Mucosa of rectum (tissue), 2 donors: ENCODE results near the gene SNX22.
"Not testable (repeated sequence)": the region's sequence is repeated elsewhere in the genome, so short reads cannot be mapped to it uniquely, and the experiment has no call there.

ENCODE experiments used
- H3K27ac ChIP-seq, 2 donors: one replicate each; pipeline ENCODE4 v1.7.0; 2013; ENCODE audit warnings: inconsistent platforms in 2 of 2, low read depth in 2 of 2, low read length in 2 of 2
- H3K27me3 ChIP-seq, 2 donors: one replicate each; pipeline ENCODE4 v1.7.0; 2013; ENCODE audit warnings: low read length in 2 of 2; ENCODE audit not compliant: control insufficient read depth in 2 of 2, insufficient read depth in 2 of 2
- H3K36me3 ChIP-seq, 2 donors: one replicate each; pipeline ENCODE4 v1.7.0; 2013; ENCODE audit warnings: low read length in 2 of 2; ENCODE audit not compliant: control insufficient read depth in 2 of 2, insufficient read depth in 2 of 2
- H3K4me1 ChIP-seq, 2 donors: one replicate each; pipeline ENCODE4 v1.7.0; 2013; ENCODE audit warnings: low read length in 2 of 2, mild to moderate bottlenecking in 1 of 2; ENCODE audit not compliant: control insufficient read depth in 2 of 2, insufficient read depth in 2 of 2
- H3K4me3 ChIP-seq, 2 donors: one replicate each; pipeline ENCODE4 v1.7.0; 2013; ENCODE audit warnings: low read length in 2 of 2
- H3K9ac ChIP-seq, 2 donors: one replicate each; pipeline ENCODE4 v1.7.0; 2013; ENCODE audit warnings: low read length in 2 of 2, low read depth in 1 of 2, mild to moderate bottlenecking in 1 of 2
- H3K9me3 ChIP-seq, 2 donors: one replicate each; pipeline ENCODE4 v1.7.0; 2013; ENCODE audit warnings: low read length in 2 of 2; ENCODE audit not compliant: control insufficient read depth in 2 of 2
- donor health status: healthy.
- donor health status: Normal muscosa, but diverticular disease.

Gene SNX22

GRCh38 chr15:64117759-64118487 is 33.6 kb upstream of the SNX22 start:
- Histone ChIP-seq H3K27ac (no peak overlapping the region), H3K36me3 (peaks cover 63 to 70% of the 10 kb centered on the region in 2 donors), H3K4me1 (peaks cover 0 to 3% of the 10 kb centered on the region in 2 donors), H3K27me3 (no peaks in the 10 kb centered on the region), H3K9me3 (no peaks in the 10 kb centered on the region), H3K4me3 (no peak overlapping the region), H3K9ac (no peak overlapping the region)

DNA sequence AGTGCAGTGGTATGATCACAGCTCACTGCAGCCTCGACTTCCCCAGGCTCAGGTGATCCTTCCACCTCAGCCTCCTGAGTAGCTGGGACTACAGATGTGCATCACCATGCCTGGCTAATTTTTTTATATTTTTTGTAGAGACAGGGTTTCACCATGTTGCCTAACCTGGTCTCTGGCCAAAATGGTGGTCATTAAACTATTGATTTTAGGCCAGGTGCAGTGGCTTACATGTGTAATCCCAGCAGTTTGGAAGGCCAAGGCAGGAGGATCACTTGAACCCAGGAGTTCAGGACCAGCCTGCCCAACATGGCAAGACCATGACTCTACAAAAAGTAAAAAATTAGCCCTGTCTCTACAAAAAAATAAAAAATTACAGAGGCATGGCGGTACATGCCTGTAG is 31.2 kb upstream of the SNX22 start:
- H3K27me3 ChIP-seq, H3K9me3 ChIP-seq, H3K4me1 ChIP-seq, H3K9ac ChIP-seq, H3K27ac ChIP-seq, H3K4me3 ChIP-seq: not testable (repeated sequence)
- H3K36me3 ChIP-seq: peaks cover 61 to 70% of the 10 kb centered on the region in 2 donors

GRCh38 chr15:64121614-64122013 is 29.9 kb upstream of the SNX22 start:
- H3K36me3 ChIP-seq: peaks cover 57 to 69% of the 10 kb centered on the region in 2 donors
- no peak overlapping the region for H3K27ac ChIP-seq
- no peaks in the 10 kb centered on the region for H3K27me3 ChIP-seq
- H3K9me3 ChIP-seq: no peaks in the 10 kb centered on the region
- no peak overlapping the region for H3K4me3 ChIP-seq
- peaks cover 0 to 3% of the 10 kb centered on the region in 2 donors for H3K4me1 ChIP-seq
- no peak overlapping the region for H3K9ac ChIP-seq

- H3K27me3 ChIP-seq: no peaks in the 10 kb centered on the region
- H3K9me3 ChIP-seq: no peaks in the 10 kb centered on the region
- H3K4me3 ChIP-seq: no peak overlapping the region
- no peak overlapping the region for H3K9ac ChIP-seq
- H3K36me3 ChIP-seq: peaks cover 62 to 75% of the 10 kb centered on the region in 2 donors
- H3K27ac ChIP-seq: no peak overlapping the region
- H3K4me1 ChIP-seq: peaks cover 0 to 3% of the 10 kb centered on the region in 2 donors
These were observed 29.1 kb upstream of the SNX22 start for GRCh38 chr15:64122444-64122843.

- Histone ChIP-seq H3K9me3 (no peaks in the 10 kb centered on the region), H3K27me3 (no peaks in the 10 kb centered on the region), H3K4me3 (no peak overlapping the region), H3K36me3 (peaks cover 64 to 75% of the 10 kb centered on the region in 2 donors), H3K4me1 (peaks cover 0 to 2% of the 10 kb centered on the region in 2 donors), H3K27ac (no peak overlapping the region), H3K9ac (no peak overlapping the region)
These were observed 28.6 kb upstream of the SNX22 start for GRCh38 chr15:64122936-64123351.

DNA sequence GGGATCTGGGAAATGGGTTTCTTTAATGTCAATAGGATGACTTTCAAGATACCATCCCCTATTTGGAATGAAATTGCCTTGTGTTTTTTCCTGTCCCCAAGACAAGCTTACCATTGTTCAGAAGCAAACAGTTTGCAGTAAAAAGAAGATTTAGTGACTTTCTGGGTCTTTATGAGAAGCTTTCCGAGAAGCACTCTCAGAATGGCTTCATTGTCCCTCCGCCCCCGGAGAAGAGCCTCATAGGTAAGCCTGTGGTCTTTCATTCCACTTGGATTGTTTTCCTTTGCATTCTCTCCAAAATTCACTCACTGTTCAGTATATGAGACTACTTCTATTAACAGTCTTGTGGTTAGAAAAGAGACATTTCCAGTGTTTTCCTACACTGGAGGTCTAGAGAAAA is 25.6 kb upstream of the SNX22 start:
- no peak overlapping the region for H3K9ac ChIP-seq
- H3K27ac ChIP-seq: no peak overlapping the region
- H3K27me3 ChIP-seq: no peaks in the 10 kb centered on the region
- no peaks in the 10 kb centered on the region for H3K9me3 ChIP-seq
- H3K4me3 ChIP-seq: no peak overlapping the region
- no peaks in the 10 kb centered on the region for H3K4me1 ChIP-seq
- peaks cover 74 to 80% of the 10 kb centered on the region in 2 donors for H3K36me3 ChIP-seq

DNA sequence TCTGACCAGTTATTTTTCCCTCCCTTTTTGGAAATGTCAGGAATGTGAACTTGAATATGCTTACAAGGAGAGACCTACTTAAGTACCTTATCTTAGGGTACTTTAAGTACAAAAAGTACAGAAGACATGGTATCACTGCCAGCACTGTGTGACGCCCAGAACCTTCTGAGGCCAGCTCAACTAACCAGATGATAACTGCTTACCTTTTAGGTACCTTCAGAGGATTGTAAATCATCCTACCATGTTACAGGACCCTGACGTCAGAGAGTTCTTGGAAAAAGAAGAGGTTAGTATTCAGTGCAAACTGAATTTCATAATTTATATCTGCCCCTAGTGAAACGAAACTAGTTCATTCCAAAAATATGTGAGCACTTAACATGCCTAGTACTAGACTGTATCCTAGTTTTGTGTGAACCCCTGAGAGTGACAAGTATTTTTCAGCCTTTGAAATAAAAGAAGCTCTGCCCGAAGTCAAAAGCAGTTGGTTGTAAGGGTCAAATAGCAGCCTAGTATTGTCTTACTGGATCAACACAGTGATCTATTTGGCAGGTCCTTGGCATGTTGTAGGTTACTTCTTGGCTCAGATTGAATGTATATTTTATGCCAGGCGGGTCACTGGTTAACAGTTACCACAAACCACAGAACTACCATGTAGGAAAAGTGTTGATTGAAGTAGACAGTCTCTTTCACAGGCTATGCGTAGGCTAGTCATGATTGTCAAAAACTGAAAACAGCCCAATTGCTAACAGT is 23.8 kb upstream of the SNX22 start:
- Histone ChIP-seq H3K27me3 (no peaks in the 10 kb centered on the region), H3K4me1 (no peaks in the 10 kb centered on the region), H3K36me3 (peaks cover 82 to 83% of the 10 kb centered on the region in 2 donors), H3K4me3 (no peak overlapping the region), H3K9ac (no peak overlapping the region), H3K9me3 (no peaks in the 10 kb centered on the region), H3K27ac (no peak overlapping the region)

GRCh38 chr15:64130159-64130558 is 21.4 kb upstream of the SNX22 start:
- no peaks in the 10 kb centered on the region for H3K4me1 ChIP-seq
- H3K27ac ChIP-seq: no peak overlapping the region
- no peak overlapping the region for H3K4me3 ChIP-seq
- peaks cover 79 to 85% of the 10 kb centered on the region in 2 donors for H3K36me3 ChIP-seq
- H3K9ac ChIP-seq: no peak overlapping the region
- H3K27me3 ChIP-seq: no peaks in the 10 kb centered on the region
- H3K9me3 ChIP-seq: no peaks in the 10 kb centered on the region

- Histone ChIP-seq H3K9me3 (no peaks in the 10 kb centered on the region), H3K27ac (no peak overlapping the region), H3K4me3 (no peak overlapping the region), H3K36me3 (peaks cover 80 to 87% of the 10 kb centered on the region in 2 donors), H3K4me1 (no peaks in the 10 kb centered on the region), H3K27me3 (no peaks in the 10 kb centered on the region), H3K9ac (no peak overlapping the region)
These were observed 20.0 kb upstream of the SNX22 start for GRCh38 chr15:64131547-64131946.

DNA sequence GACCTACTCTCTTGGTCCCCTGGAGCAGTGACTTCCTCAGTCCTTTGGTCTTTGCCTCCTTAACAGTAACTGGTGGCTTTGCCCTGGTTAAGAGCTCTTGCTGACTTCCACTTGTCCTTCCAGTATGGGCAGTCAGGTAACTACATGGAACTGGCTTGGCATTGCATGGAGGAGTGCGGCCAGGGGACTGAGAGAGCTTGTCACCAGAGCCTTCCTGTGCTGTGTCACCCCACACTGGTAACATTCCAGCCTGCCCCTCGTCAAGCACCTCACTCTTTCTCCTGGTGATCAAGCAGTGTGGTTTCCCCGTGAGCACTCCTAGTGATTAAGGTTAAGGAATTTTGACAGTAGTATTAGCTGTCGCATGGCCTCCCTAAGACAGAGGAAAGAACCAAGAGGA is 19.3 kb upstream of the SNX22 start:
- Histone ChIP-seq H3K36me3 (peaks cover 81 to 88% of the 10 kb centered on the region in 2 donors), H3K27me3 (no peaks in the 10 kb centered on the region), H3K27ac (no peak overlapping the region), H3K4me1 (no peaks in the 10 kb centered on the region), H3K9me3 (no peaks in the 10 kb centered on the region), H3K9ac (no peak overlapping the region), H3K4me3 (no peak overlapping the region)
